ENCODE measurements around the gene BPIFB2.

BPIFB2 gene

DNA sequence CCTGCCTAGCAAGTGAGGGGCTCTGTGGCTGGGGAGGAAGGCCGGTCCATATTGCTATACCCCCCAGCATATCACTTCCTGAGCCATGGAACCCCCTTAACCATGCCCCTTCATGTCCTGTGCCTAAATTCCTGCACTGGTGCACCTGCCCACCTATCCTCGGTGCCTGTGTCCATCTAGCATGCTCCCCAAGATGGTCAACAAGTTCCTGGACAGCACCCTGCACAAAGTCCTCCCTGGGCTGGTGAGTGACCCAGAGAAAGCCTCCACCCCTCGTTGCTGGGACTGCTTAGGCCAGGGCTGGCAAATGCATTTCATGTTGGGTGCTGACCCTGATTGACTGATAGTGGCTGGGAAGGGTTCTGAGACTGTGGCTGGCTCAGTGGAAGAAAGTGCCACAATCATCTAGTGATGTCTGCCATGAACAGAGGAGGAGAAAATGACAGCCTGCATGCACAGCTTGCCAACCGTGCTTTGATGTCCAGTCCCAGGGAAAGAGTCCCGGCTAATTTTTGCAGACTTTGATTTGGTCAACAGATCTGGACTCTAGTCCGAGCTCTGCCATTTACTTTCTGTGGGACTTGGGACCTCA, 27.5 kb downstream of the BPIFB2 start:
- Histone ChIP-seq H3K79me2 (ENCODE audit: insufficient read depth, low read depth) (no peaks in the 10 kb centered on the region), H3K9ac (no peak overlapping the region), H3K4me2 (no peak overlapping the region), H3K36me3 (ENCODE audit: insufficient read depth) (no peaks in the 10 kb centered on the region), H3K4me1 (ENCODE audit: low read depth, poor library complexity, severe bottlenecking) (no peaks in the 10 kb centered on the region), H3K4me3 (IDR thresholded peaks at IDR 0.05; ENCODE audit: insufficient read depth, low read depth, low read length) (no peak overlapping the region), H3K27ac (no peak overlapping the region), H2AFZ (ENCODE audit: low read depth) (no peak overlapping the region), H4K20me1 (ENCODE audit: insufficient read depth) (no peaks in the 10 kb centered on the region), H3K27me3 (ENCODE audit: insufficient read depth, low read depth) (peaks cover 14% of the 10 kb centered on the region; the same call in 1 of the 2 replicates)
- TF ChIP-seq, protein P1, sequence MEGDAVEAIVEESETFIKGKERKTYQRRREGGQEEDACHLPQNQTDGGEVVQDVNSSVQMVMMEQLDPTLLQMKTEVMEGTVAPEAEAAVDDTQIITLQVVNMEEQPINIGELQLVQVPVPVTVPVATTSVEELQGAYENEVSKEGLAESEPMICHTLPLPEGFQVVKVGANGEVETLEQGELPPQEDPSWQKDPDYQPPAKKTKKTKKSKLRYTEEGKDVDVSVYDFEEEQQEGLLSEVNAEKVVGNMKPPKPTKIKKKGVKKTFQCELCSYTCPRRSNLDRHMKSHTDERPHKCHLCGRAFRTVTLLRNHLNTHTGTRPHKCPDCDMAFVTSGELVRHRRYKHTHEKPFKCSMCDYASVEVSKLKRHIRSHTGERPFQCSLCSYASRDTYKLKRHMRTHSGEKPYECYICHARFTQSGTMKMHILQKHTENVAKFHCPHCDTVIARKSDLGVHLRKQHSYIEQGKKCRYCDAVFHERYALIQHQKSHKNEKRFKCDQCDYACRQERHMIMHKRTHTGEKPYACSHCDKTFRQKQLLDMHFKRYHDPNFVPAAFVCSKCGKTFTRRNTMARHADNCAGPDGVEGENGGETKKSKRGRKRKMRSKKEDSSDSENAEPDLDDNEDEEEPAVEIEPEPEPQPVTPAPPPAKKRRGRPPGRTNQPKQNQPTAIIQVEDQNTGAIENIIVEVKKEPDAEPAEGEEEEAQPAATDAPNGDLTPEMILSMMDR (conservative IDR thresholded peaks at IDR 0.05; ENCODE audit: low read depth, low read length) = no peak

DNA sequence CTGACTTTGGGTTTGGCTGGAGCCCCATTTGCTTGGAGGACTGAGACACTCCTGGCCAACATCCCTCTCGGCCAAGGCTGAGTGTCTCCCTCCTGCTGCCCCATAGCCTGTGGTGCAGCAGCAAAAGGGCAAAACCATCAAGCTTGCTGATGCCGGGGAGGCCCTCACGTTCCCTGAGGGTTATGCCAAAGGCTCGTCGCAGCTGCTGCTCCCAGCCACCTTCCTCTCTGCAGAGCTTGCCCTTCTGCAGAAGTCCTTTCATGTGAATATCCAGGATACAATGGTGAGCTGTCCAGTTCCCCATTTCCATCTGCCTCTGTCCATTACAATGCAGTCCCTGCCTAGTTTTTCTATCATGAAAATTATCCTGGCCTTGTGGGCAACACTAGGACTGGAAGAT, 30.0 kb downstream of the BPIFB2 start:
- Histone ChIP-seq H3K9ac (no peak overlapping the region), H3K4me3 (IDR thresholded peaks at IDR 0.05; ENCODE audit: insufficient read depth, low read depth, low read length) (no peak overlapping the region), H3K27me3 (ENCODE audit: insufficient read depth, low read depth) (no peaks in the 10 kb centered on the region; the same call in 1 of the 2 replicates), H3K27ac (no peak overlapping the region), H3K79me2 (ENCODE audit: insufficient read depth, low read depth) (no peaks in the 10 kb centered on the region), H4K20me1 (ENCODE audit: insufficient read depth) (no peaks in the 10 kb centered on the region), H2AFZ (ENCODE audit: low read depth) (no peak overlapping the region), H3K36me3 (ENCODE audit: insufficient read depth) (no peaks in the 10 kb centered on the region), H3K4me2 (no peak overlapping the region), H3K4me1 (ENCODE audit: low read depth, poor library complexity, severe bottlenecking) (no peaks in the 10 kb centered on the region)
- TF ChIP-seq, protein P1 (conservative IDR thresholded peaks at IDR 0.05; ENCODE audit: low read depth, low read length) = no peak

GRCh38 chr20:33038243-33038642, 30.7 kb downstream of the BPIFB2 start:
- H2AFZ ChIP-seq (ENCODE audit: low read depth) = no peak overlapping the region
- H3K4me3 ChIP-seq (IDR thresholded peaks at IDR 0.05; ENCODE audit: insufficient read depth, low read depth, low read length) = no peak overlapping the region
- H3K4me1 ChIP-seq (ENCODE audit: low read depth, poor library complexity, severe bottlenecking) = no peaks in the 10 kb centered on the region
- no peak overlapping the region for H3K27ac ChIP-seq
- H3K79me2 ChIP-seq (ENCODE audit: insufficient read depth, low read depth) = no peaks in the 10 kb centered on the region
- no peaks in the 10 kb centered on the region for H4K20me1 ChIP-seq (ENCODE audit: insufficient read depth)
- no peaks in the 10 kb centered on the region; the same call in 1 of the 2 replicates for H3K27me3 ChIP-seq (ENCODE audit: insufficient read depth, low read depth)
- H3K36me3 ChIP-seq (ENCODE audit: insufficient read depth) = no peaks in the 10 kb centered on the region
- TF ChIP-seq, protein P1 (conservative IDR thresholded peaks at IDR 0.05; ENCODE audit: low read depth, low read length) = no peak
- H3K9ac ChIP-seq = no peak overlapping the region
- no peak overlapping the region for H3K4me2 ChIP-seq

DNA sequence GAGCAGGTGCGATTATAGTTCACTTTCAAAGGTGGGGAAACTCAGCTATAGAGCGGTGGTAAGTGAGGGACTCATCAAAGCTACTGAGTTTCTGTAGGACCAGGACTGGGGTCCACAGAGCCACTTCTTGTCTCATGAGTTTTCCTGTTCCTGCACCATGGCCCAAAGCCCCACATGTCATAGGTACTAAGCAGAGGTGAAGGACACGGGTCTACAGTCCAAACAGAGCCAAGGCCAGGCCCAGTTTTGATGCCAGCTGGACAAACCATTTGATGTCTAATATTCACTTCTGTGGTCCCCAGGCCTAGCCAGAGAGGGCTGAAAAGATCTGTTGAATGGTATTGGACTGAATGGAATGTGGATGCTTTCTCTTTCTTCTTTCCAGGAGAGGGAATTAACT, 34.9 kb downstream of the BPIFB2 start:
- no peak overlapping the region for H3K9ac ChIP-seq
- no peaks in the 10 kb centered on the region for H3K79me2 ChIP-seq (ENCODE audit: insufficient read depth, low read depth)
- no peaks in the 10 kb centered on the region for H3K4me1 ChIP-seq (ENCODE audit: low read depth, poor library complexity, severe bottlenecking)
- no peaks in the 10 kb centered on the region for H4K20me1 ChIP-seq (ENCODE audit: insufficient read depth)
- H3K4me3 ChIP-seq (IDR thresholded peaks at IDR 0.05; ENCODE audit: insufficient read depth, low read depth, low read length) = no peak overlapping the region
- H2AFZ ChIP-seq (ENCODE audit: low read depth) = no peak overlapping the region
- H3K36me3 ChIP-seq (ENCODE audit: insufficient read depth) = no peaks in the 10 kb centered on the region
- H3K27ac ChIP-seq = no peak overlapping the region
- no peak overlapping the region for H3K4me2 ChIP-seq
- TF ChIP-seq, protein P1 (conservative IDR thresholded peaks at IDR 0.05; ENCODE audit: low read depth, low read length) = no peak
- H3K27me3 ChIP-seq (ENCODE audit: insufficient read depth, low read depth) = no peaks in the 10 kb centered on the region; the same call in 1 of the 2 replicates

Measured in KMS-11 (cell line).